ENCODE measurements around the gene OR14A2.

GRCh38 chr1:247713753-247714152 lies 34.2 kb downstream of the OR14A2 start:
- no peak for TF ChIP-seq SPI1 (IDR thresholded peaks at IDR 0.05; ENCODE audit: borderline replicate concordance, low read depth)
- TF ChIP-seq GABPA (IDR thresholded peaks at IDR 0.05; ENCODE audit: low read depth) = no peak
- TF ChIP-seq CTCF (IDR thresholded peaks at IDR 0.05; ENCODE audit: insufficient read depth, low read length) = no peak
- TF ChIP-seq REST (IDR thresholded peaks at IDR 0.05; ENCODE audit: insufficient replicate concordance, low read depth) = no peak

Measured in HL-60 (cell line).